GM18511 (cell line): ENCODE measurements around the gene PLEKHH2.

Experiments used
- ATAC-seq: cut with Tn5 transposase; IDR thresholded peaks from one replicate; pipeline ENCODE4 v1.9.1; 2021; ENCODE audit warnings: mild to moderate bottlenecking, moderate library complexity; ENCODE audit not compliant: unreplicated experiment

PLEKHH2 gene

GRCh38 chr2:43758739-43759138 lies 121.7 kb downstream of the PLEKHH2 start:
- no peak for ATAC-seq

- no peak for ATAC-seq
These were observed 122.1 kb downstream of the PLEKHH2 start for GRCh38 chr2:43759195-43759594.

- ATAC-seq = no peak
These were observed 125.2 kb downstream of the PLEKHH2 start for GRCh38 chr2:43762286-43762685.

GRCh38 chr2:43763091-43763490 lies 126.0 kb downstream of the PLEKHH2 start:
- ATAC-seq = no peak

GRCh38 chr2:43764086-43764705 lies 127.1 kb downstream of the PLEKHH2 start:
- no peak for ATAC-seq

- ATAC-seq = no peak
These were observed 128.9 kb downstream of the PLEKHH2 start for GRCh38 chr2:43766006-43766405.

GRCh38 chr2:43773876-43774613 lies 137.0 kb downstream of the PLEKHH2 start, which contains the start of gene DYNC2LI1:
DYNC2LI1 (plus strand) TSS chr2:43774039; CDS start chr2:43774139, 100 bp downstream.
- peak; percentile 100 for ATAC-seq

- ATAC-seq = no peak
These were observed 137.6 kb downstream of the PLEKHH2 start for GRCh38 chr2:43774617-43775016.

- no peak for ATAC-seq
These were observed 139.3 kb downstream of the PLEKHH2 start for GRCh38 chr2:43776324-43776723.

- ATAC-seq = no peak
These were observed 140.4 kb downstream of the PLEKHH2 start for GRCh38 chr2:43777306-43777926.

GRCh38 chr2:43778233-43778632 lies 141.2 kb downstream of the PLEKHH2 start:
- ATAC-seq = no peak

- no peak for ATAC-seq
These were observed 150.8 kb downstream of the PLEKHH2 start for GRCh38 chr2:43787895-43788294.

GRCh38 chr2:43788646-43789045 lies 151.6 kb downstream of the PLEKHH2 start:
- ATAC-seq = no peak

- no peak for ATAC-seq
These were observed 153.1 kb downstream of the PLEKHH2 start for GRCh38 chr2:43790147-43790546.

GRCh38 chr2:43791035-43791765 lies 154.1 kb downstream of the PLEKHH2 start:
- ATAC-seq = no peak

GRCh38 chr2:43792653-43793052 lies 155.6 kb downstream of the PLEKHH2 start:
- ATAC-seq = no peak

- ATAC-seq = no peak
These were observed 157.9 kb downstream of the PLEKHH2 start for GRCh38 chr2:43794956-43795355.

GRCh38 chr2:43796206-43796605 lies 159.1 kb downstream of the PLEKHH2 start:
- no peak for ATAC-seq

GRCh38 chr2:43798300-43798699 lies 161.2 kb downstream of the PLEKHH2 start:
- no peak for ATAC-seq

- ATAC-seq = no peak
These were observed 163.8 kb downstream of the PLEKHH2 start for GRCh38 chr2:43800894-43801293.

- ATAC-seq = no peak
These were observed 165.1 kb downstream of the PLEKHH2 start for GRCh38 chr2:43802135-43802534.
